Effector memory CD8-positive, alpha-beta T cell (primary cell): Measurements from ENCODE around the gene AKT1.
"Not testable (repeated sequence)": the region's sequence is repeated elsewhere in the genome, so short reads cannot be mapped to it uniquely, and the experiment has no call there.

Experiments used
- ATAC-seq: fragments of 150-1000 bp; cut with Tn5 transposase; replicated peaks from 2 replicates; pipeline ENCODE4 v1.10.0; 2021; ENCODE audit warnings: mild to moderate bottlenecking, moderate library complexity
- DNase-seq, 3 experiments: peaks; one replicate each; pipeline ENCODE4 v3.0.0; 2021
- H3K27ac Mint-ChIP-seq, 2 donors: one replicate each; pipeline ENCODE4 v1.8.0; 2022; ENCODE audit warnings: mild to moderate bottlenecking in 2 of 2, mixed read lengths in 2 of 2, moderate library complexity in 2 of 2
- H3K27me3 Mint-ChIP-seq, 2 donors: one replicate each; pipeline ENCODE4 v1.8.0; 2022; ENCODE audit warnings: mixed read lengths in 2 of 2
- H3K36me3 Mint-ChIP-seq: one replicate; pipeline ENCODE4 v1.8.0; 2022; ENCODE audit warnings: mild to moderate bottlenecking, moderate library complexity, mixed read lengths; ENCODE audit not compliant: insufficient read depth
- H3K4me1 Mint-ChIP-seq, 2 donors: one replicate each; pipeline ENCODE4 v1.8.0; 2022; ENCODE audit warnings: low read depth in 2 of 2, mixed read lengths in 2 of 2
- H3K4me3 Mint-ChIP-seq, 2 donors: one replicate each; pipeline ENCODE4 v1.8.0; 2022; ENCODE audit warnings: mild to moderate bottlenecking in 2 of 2, mixed read lengths in 2 of 2, moderate library complexity in 2 of 2
- H3K9me3 Mint-ChIP-seq, 2 donors: one replicate each; pipeline ENCODE4 v1.8.0; 2022; ENCODE audit warnings: mixed read lengths in 2 of 2

Gene AKT1

DNA sequence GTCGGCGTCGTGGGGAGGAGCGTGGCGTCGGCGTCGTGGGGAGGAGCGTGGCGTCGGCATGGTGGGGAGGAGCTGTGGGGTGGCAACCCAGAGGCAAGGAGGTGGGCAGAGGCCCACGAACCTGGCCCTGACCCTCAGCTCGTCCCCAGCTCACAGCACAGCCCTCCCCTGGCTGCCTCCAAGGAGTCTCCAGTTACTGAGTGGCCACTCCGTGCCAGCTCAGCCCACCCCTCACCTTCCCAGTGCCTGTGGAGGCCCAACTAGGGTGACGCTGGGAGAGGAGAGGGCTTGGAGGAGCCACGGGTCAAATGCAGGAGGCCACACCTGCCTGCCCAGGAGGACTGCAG lies 65.7 kb downstream of the AKT1 start:
- H3K36me3 Mint-ChIP-seq = no peaks in the 10 kb centered on the region
- H3K27me3 Mint-ChIP-seq = no peaks in the 10 kb centered on the region
- ATAC-seq (no peak), DNase-seq (no peak)
- H3K4me1 Mint-ChIP-seq = peaks cover 0 to 5% of the 10 kb centered on the region in 2 donors
- H3K9me3 Mint-ChIP-seq = no peaks in the 10 kb centered on the region
- H3K27ac Mint-ChIP-seq = no peak overlapping the region
- H3K4me3 Mint-ChIP-seq = no peak overlapping the region

DNA sequence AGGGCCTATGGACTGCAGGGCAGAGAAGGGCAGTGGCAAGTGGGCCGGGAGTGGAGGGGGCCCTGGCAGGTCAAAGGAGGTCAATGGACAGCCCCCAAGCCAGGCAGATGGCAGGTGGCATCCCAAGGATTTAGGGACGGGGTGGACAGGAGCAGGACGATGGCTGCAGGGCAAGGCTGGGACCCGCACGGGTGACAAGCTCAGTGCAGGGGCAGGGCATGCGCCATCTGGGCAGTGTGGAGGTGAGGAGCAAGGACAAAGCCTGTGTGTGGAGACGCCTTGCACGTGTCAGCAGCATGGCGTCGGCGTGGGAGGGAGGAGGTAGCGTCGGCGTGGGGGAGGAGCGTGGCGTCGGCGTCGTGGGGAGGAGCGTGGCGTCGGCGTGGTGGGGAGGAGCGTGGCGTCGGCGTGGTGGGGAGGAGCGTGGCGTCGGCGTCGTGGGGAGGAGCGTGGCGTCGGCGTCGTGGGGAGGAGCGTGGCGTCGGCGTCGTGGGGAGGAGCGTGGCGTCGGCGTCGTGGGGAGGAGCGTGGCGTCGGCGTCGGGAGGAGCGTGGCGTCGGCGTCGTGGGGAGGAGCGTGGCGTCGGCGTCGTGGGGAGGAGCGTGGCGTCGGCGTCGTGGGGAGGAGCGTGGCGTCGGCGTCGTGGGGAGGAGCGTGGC lies 66.2 kb downstream of the AKT1 start:
- H3K4me3 Mint-ChIP-seq, DNase-seq, H3K4me1 Mint-ChIP-seq, H3K36me3 Mint-ChIP-seq, ATAC-seq, H3K27me3 Mint-ChIP-seq, H3K9me3 Mint-ChIP-seq: not testable (repeated sequence)
- peak overlapping the region in 1 of 2 donors; percentile 38 for H3K27ac Mint-ChIP-seq

GRCh38 chr14:104728631-104729030 lies 66.9 kb downstream of the AKT1 start:
- no peaks in the 10 kb centered on the region for H3K27me3 Mint-ChIP-seq
- H3K36me3 Mint-ChIP-seq = no peaks in the 10 kb centered on the region
- no peaks in the 10 kb centered on the region for H3K9me3 Mint-ChIP-seq
- H3K27ac Mint-ChIP-seq = peak overlapping the region in 1 of 2 donors; percentile 38
- ATAC-seq (no peak), DNase-seq (no peak)
- no peak overlapping the region for H3K4me3 Mint-ChIP-seq
- peaks cover 0 to 5% of the 10 kb centered on the region in 2 donors for H3K4me1 Mint-ChIP-seq

- Mint-ChIP-seq H3K4me3 (peak overlapping the region in 1 of 2 donors; percentile 21), H3K36me3 (no peaks in the 10 kb centered on the region), H3K27ac (no peak overlapping the region), H3K9me3 (no peaks in the 10 kb centered on the region), H3K4me1 (peaks cover 0 to 5% of the 10 kb centered on the region in 2 donors), H3K27me3 (no peaks in the 10 kb centered on the region)
- ATAC-seq (no peak), DNase-seq (no peak)
Observed at GRCh38 chr14:104726600-104727451, 68.7 kb downstream of the AKT1 start.

DNA sequence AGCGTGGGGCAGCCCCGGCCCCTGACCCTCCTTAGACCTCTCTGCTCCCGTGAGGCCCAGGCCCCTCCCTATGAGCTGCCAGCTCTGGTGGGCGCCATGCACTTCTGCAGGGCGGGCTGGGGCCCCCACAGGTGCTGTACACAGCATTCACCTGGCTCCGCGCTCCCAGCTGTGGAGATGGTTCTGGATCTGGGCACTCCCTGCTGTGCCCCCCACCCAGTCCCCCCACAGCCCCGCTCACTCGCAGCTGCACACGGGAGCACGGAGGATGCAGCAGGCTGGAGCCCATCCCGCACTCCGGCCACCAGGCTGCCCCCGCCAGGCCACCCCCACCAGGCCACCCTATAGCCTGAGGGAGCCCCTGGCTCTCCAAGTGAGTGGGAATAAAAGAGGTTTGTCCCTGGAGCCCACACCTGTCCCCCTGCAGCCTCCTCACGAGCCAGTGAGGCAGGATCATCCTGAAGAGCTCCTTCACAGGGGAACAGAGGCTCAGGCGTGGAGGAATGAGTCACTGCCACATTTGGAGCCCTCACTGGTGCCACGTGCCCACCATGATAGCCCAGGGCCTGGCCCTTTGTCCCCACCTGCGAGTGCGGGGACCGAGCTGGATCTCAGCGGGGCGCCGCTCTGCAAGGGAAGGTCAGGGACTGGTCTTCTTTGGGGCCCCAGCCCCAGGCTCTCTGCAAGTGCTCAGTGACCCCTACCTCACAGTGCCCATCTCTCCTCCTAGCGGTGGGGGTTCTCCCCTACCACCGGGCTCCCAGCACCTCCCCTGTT lies 69.6 kb downstream of the AKT1 start:
- DNase-seq (no peak), ATAC-seq (no peak)
- no peak overlapping the region for H3K27ac Mint-ChIP-seq
- H3K4me1 Mint-ChIP-seq = peaks cover 0 to 5% of the 10 kb centered on the region in 2 donors
- no peaks in the 10 kb centered on the region for H3K36me3 Mint-ChIP-seq
- no peaks in the 10 kb centered on the region for H3K9me3 Mint-ChIP-seq
- peak overlapping the region; percentile 51 to 55 for H3K4me3 Mint-ChIP-seq
- no peaks in the 10 kb centered on the region for H3K27me3 Mint-ChIP-seq

- no peaks in the 10 kb centered on the region for H3K9me3 Mint-ChIP-seq
- no peaks in the 10 kb centered on the region for H3K36me3 Mint-ChIP-seq
- H3K4me1 Mint-ChIP-seq = peaks cover 0 to 5% of the 10 kb centered on the region in 2 donors
- H3K27ac Mint-ChIP-seq = no peak overlapping the region
- DNase-seq (no peak), ATAC-seq (no peak)
- no peaks in the 10 kb centered on the region for H3K27me3 Mint-ChIP-seq
- H3K4me3 Mint-ChIP-seq = peak overlapping the region; percentile 51 to 55
Observed at GRCh38 chr14:104724981-104725771, 70.4 kb downstream of the AKT1 start.

- Mint-ChIP-seq H3K4me1 (peaks cover 0 to 5% of the 10 kb centered on the region in 2 donors), H3K36me3 (peaks cover 3% of the 10 kb centered on the region), H3K27me3 (no peaks in the 10 kb centered on the region), H3K27ac (no peak overlapping the region), H3K4me3 (peak overlapping the region; percentile 51 to 55), H3K9me3 (no peaks in the 10 kb centered on the region)
- peak; percentile 20 for ATAC-seq
- no peak for DNase-seq
Observed at GRCh38 chr14:104724407-104724980, 71.1 kb downstream of the AKT1 start.

- Mint-ChIP-seq H3K4me1 (peaks cover 0 to 5% of the 10 kb centered on the region in 2 donors), H3K4me3 (peak within 1 kb of the TSS; percentile 62 to 69), H3K27ac (no peak within 1 kb of the TSS), H3K9me3 (no peaks in the 10 kb centered on the region), H3K27me3 (no peaks in the 10 kb centered on the region), H3K36me3 (peaks cover 3% of the 10 kb centered on the region)
- ATAC-seq (peak; percentile 83), DNase-seq (peak; percentile 55 to 72 (median 66))
Observed at GRCh38 chr14:104723651-104724406, 71.7 kb downstream of the AKT1 start, which contains the start of gene ADSS1. ADSS1 (plus strand) TSS chr14:104724229; CDS start chr14:104724271, 42 bp downstream.

DNA sequence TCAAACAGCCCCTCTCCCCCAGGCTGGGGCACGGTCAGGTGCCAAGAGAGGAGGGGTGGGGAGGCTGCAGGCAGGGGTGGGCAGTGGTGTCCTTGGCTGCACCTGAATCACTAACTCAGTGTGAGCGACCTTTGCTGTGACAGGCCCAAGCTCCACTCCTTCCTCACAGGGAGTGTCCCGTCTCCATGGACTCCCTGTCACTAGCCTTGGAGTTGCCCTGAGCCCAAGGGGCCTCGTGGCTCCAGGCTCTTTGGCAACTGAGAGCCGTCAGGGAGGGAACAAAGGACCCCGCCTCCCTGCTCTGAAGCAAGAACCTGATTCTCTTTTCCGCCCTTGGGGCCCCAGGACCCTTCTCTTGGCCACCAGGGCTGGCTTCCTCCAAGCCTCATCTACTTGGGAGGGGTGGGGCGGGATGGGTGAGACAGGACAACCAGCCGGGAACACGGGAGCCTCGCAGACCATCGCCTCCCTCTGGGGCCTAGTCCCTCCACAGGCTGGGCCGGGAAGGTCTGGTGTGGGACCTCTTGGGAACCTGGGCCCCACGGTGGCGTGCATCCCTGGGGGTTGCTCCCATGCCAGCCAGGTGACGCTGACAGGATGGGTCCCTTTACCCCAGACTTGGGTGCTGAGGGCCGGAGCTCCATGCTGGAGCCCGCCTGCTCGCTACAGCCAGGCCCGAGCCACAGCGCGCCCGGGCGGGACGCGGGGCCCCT lies 72.5 kb downstream of the AKT1 start:
- H3K36me3 Mint-ChIP-seq = peaks cover 3% of the 10 kb centered on the region
- no peak overlapping the region for H3K4me3 Mint-ChIP-seq
- no peaks in the 10 kb centered on the region for H3K9me3 Mint-ChIP-seq
- no peaks in the 10 kb centered on the region for H3K27me3 Mint-ChIP-seq
- ATAC-seq (no peak), DNase-seq (no peak)
- H3K4me1 Mint-ChIP-seq = peaks cover 0 to 5% of the 10 kb centered on the region in 2 donors
- no peak overlapping the region for H3K27ac Mint-ChIP-seq

DNA sequence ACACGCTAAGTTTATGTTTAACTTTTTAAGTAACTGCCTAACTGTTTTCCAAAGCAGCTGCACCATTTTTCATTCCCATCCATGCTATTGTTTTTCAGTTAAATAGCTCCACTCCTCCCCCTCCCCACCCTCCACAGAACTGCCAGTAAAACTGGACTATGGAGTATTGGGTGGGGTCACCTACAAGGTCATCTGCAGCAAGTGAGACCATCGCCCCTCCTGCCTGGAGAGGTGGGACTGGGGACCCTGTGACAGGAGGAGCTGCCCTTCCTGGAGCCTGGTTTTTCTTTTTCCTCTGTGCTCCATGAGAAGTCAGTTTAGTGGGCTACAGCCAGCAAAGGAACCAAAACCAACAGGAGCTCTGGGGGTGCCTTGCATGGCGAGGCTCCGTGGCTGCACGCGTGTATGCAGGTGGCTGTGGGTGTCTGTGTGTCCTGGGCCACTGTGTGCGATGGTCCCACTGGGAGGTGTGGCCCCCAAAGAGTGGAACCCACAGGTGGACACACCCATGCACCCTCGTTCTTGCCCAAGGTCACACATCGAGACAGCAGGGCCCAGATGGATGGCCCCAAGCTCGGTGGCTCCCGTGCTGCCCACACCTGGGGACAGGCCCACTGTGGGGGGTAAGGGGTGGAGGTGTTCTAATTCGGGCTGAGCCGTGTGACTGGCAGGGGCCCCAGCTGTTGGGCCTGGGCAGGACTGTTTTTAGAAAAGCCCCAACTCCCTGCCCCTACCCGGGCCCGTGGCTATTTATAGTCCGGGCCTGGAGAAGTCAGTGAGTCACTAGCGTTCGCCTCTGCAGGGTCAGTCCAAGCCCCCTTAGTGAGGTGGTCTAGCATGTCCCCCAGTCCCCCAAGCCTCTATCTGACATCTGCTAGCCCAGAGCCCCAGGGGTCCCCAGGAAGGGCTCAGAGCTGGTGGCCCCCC lies 73.8 kb downstream of the AKT1 start:
- Mint-ChIP-seq H3K27me3 (no peaks in the 10 kb centered on the region), H3K4me1 (no peaks in the 10 kb centered on the region), H3K9me3 (no peaks in the 10 kb centered on the region), H3K36me3 (peaks cover 3% of the 10 kb centered on the region), H3K4me3 (no peak overlapping the region), H3K27ac (no peak overlapping the region)
- ATAC-seq (no peak), DNase-seq (no peak)
